ENCODE data around the gene ROBO2. TPM values are rescaled to one million over a fixed set of nuclear protein-coding genes. Genes with fewer than 3 reads are reported as not detected.
A peak's percentile ranks its signal among the peaks of the same experiment; 100 is the strongest.

ROBO2 gene
- total and polyA plus RNA-seq, 3 donors from 2014 or later = 16.1 to 23.3 (median 17.7) TPM

DNA sequence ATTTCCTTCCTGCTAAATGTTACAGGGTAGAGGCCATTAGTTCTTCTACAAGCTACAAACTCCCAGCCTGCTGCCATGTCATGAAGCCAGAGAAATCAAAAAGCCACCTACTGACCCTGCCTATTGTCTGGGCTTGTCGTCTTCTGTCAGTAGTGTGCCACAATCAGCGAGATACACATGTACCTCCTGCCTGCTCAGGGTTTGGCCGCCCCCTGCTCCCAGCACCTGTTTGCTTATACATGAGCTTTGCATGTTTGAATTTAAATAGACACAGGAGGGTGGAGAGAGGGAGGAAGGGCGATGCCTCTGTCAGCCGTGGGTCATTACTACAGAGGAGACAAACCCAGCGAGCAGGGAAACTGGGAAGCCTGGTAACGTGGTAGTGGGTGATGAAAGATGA, 106.1 kb downstream of the ROBO2 start:
- no peak for DNase-seq
- Histone ChIP-seq H3K36me3 (ENCODE audit: low read depth, missing control alignments) (no peaks in the 10 kb centered on the region), H3K4me1 (peaks cover 4% of the 10 kb centered on the region), H3K9me3 (no peaks in the 10 kb centered on the region), H3K4me3 (no peak overlapping the region), H3K27me3 (no peaks in the 10 kb centered on the region), H3K27ac (no peak overlapping the region)
- 87 to 91% methylated on average over 7 of the region's 7 CpGs for WGBS, 2 donors
- no peak for TF ChIP-seq CTCF (IDR thresholded peaks at IDR 0.05)
- TF ChIP-seq POLR2A (IDR thresholded peaks at IDR 0.05) = no peak
- intact Hi-C loops (cut with DNase I; ENCODE audit: low total_unique reads) = no loop called here

DNA sequence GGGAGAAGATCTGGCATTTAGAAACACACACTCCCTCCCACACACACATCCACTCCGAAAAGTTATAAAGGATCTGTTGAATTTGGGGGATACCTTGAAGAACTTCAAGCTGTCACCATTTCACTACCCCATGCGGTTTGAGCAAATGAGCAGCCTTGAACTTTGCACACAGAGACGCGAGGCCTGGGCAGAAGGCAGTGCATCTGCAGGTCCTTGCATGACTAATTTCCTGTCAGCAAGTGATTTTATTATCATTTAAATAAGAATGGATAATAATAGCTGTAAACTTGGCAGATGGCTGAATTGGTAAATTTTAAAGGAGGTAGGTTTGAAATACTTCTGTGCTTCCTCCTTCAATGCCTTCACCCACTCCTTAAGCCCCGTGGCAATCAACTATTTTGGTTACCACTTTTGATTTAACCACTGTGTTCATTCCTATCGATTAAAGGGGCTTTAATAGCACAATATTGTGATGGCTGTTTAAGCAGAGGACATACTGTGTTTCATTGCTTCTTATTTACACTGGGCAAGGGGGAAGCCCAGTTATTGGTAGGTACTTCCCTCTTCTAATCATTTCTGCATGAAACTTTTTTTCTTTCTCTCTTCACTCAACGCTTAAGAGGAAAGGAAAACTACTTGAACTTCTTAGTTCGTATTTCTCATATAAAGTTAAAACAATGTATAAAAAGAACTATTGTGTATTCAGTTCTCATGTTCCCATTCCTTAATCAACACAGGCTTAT, 108.1 kb downstream of the ROBO2 start:
- DNase-seq = no peak
- H3K9me3 ChIP-seq = no peaks in the 10 kb centered on the region
- no peaks in the 10 kb centered on the region for H3K27me3 ChIP-seq
- no peak overlapping the region for H3K4me3 ChIP-seq
- no peaks in the 10 kb centered on the region for H3K36me3 ChIP-seq (ENCODE audit: low read depth, missing control alignments)
- WGBS, 2 donors = 51 to 57% methylated on average over 8 of the region's 8 CpGs
- intact Hi-C loops (cut with DNase I; ENCODE audit: low total_unique reads) = no loop called here
- peak overlapping the region in 1 of 2 donors; percentile 40 for H3K27ac ChIP-seq
- H3K4me1 ChIP-seq = peaks cover 4% of the 10 kb centered on the region
- TF ChIP-seq CTCF (IDR thresholded peaks at IDR 0.05) (no peak), POLR2A (IDR thresholded peaks at IDR 0.05) (no peak)

GRCh38 chr3:77149382-77149781, 109.5 kb downstream of the ROBO2 start:
- WGBS, 2 donors = 91 to 95% methylated on average over 2 of the region's 2 CpGs
- no peak overlapping the region for H3K27ac ChIP-seq

GRCh38 chr3:77150028-77150427, 110.1 kb downstream of the ROBO2 start:
- Histone ChIP-seq H3K9me3 (no peaks in the 10 kb centered on the region), H3K27ac (no peak overlapping the region), H3K4me1 (peaks cover 4% of the 10 kb centered on the region), H3K36me3 (ENCODE audit: low read depth, missing control alignments) (no peaks in the 10 kb centered on the region), H3K27me3 (no peaks in the 10 kb centered on the region), H3K4me3 (no peak overlapping the region)
- WGBS, 2 donors = 88 to 91% methylated on average over 7 of the region's 7 CpGs
- DNase-seq = no peak
- TF ChIP-seq CTCF (IDR thresholded peaks at IDR 0.05) (no peak), POLR2A (IDR thresholded peaks at IDR 0.05) (no peak)
- intact Hi-C loops (cut with DNase I; ENCODE audit: low total_unique reads) = no loop called here

More at GRCh38 chr3:77149382-77149781, 109.5 kb downstream of the ROBO2 start:
- H3K4me1 ChIP-seq = peaks cover 4% of the 10 kb centered on the region
- no peaks in the 10 kb centered on the region for H3K27me3 ChIP-seq
- no peaks in the 10 kb centered on the region for H3K9me3 ChIP-seq
- H3K4me3 ChIP-seq = no peak overlapping the region
- DNase-seq = no peak
- H3K36me3 ChIP-seq (ENCODE audit: low read depth, missing control alignments) = no peaks in the 10 kb centered on the region
- intact Hi-C loops (cut with DNase I; ENCODE audit: low total_unique reads) = no loop called here
- TF ChIP-seq CTCF (IDR thresholded peaks at IDR 0.05) = no peak
- no peak for TF ChIP-seq POLR2A (IDR thresholded peaks at IDR 0.05)

GRCh38 chr3:77150759-77151158, 110.9 kb downstream of the ROBO2 start:
- Histone ChIP-seq H3K9me3 (no peaks in the 10 kb centered on the region), H3K36me3 (ENCODE audit: low read depth, missing control alignments) (no peaks in the 10 kb centered on the region), H3K4me1 (peaks cover 4% of the 10 kb centered on the region), H3K4me3 (no peak overlapping the region), H3K27me3 (no peaks in the 10 kb centered on the region), H3K27ac (no peak overlapping the region)
- no peak for TF ChIP-seq CTCF (IDR thresholded peaks at IDR 0.05)
- no peak for DNase-seq
- intact Hi-C loops (cut with DNase I; ENCODE audit: low total_unique reads) = no loop called here
